ENCODE results near the gene RNF208.

DNA sequence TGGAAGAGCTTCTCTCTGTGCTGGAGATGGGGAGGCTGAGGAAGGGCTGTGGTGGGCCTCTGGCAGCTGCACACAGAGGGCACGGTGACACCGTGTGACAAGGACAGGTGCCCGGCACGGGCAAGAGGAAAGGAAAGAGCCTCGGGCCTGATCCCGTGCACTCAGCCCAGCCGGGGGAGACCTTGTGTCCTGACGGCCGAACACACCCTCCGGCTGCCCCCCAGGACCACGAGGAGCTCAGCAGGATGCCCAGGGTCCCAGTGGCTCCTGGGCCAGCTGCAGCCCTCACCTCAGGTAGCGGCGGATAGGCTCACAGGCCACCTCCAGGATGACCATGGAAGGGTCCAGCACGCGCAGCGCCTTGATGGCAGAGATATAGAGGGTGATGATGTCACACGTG lies 39.2 kb downstream of the RNF208 start:
- no peak for TF ChIP-seq POLR2AphosphoS5 (IDR thresholded peaks at IDR 0.05)
- TF ChIP-seq EP300 (IDR thresholded peaks at IDR 0.05), result no peak

Data from esophagus muscularis mucosa (tissue), 3 donors.